Sigmoid colon (tissue), 3 donors: ENCODE measurements around the gene PRH2.

ENCODE experiments used
- POLR2A ChIP-seq, 2 donors: fragments of 450-650 bp; IDR thresholded peaks; one replicate each; pipeline ENCODE4 v1.6.1; 2016; ENCODE audit warnings: antibody characterized with exemption in 2 of 2, mild to moderate bottlenecking in 2 of 2, moderate library complexity in 2 of 2
- TF ChIP-seq, protein P1 (sequence below), 4 experiments: fragments of 450-650 bp in 3 of 4; fragments of 200-600 bp in 1 of 4; IDR thresholded peaks; one replicate each; pipeline ENCODE4 v1.5.1; 2016 to 2019; ENCODE audit warnings: antibody characterized with exemption in 4 of 4, mild to moderate bottlenecking in 3 of 4, moderate library complexity in 2 of 4

- no peak for TF ChIP-seq POLR2A (IDR thresholded peaks at IDR 0.05)
- TF ChIP-seq, protein P1, sequence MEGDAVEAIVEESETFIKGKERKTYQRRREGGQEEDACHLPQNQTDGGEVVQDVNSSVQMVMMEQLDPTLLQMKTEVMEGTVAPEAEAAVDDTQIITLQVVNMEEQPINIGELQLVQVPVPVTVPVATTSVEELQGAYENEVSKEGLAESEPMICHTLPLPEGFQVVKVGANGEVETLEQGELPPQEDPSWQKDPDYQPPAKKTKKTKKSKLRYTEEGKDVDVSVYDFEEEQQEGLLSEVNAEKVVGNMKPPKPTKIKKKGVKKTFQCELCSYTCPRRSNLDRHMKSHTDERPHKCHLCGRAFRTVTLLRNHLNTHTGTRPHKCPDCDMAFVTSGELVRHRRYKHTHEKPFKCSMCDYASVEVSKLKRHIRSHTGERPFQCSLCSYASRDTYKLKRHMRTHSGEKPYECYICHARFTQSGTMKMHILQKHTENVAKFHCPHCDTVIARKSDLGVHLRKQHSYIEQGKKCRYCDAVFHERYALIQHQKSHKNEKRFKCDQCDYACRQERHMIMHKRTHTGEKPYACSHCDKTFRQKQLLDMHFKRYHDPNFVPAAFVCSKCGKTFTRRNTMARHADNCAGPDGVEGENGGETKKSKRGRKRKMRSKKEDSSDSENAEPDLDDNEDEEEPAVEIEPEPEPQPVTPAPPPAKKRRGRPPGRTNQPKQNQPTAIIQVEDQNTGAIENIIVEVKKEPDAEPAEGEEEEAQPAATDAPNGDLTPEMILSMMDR (IDR thresholded peaks at IDR 0.05) = no peak
These were observed at the start of gene PRH2 for GRCh38 chr12:10928746-10929286.
